Left ventricle myocardium inferior (tissue), 1 donor: ENCODE data around the gene EXTL2. TPM values are rescaled to one million over a fixed set of nuclear protein-coding genes. Genes with fewer than 3 reads are reported as not detected.
"Not testable (repeated sequence)": the region's sequence is repeated elsewhere in the genome, so short reads cannot be mapped to it uniquely, and the experiment has no call there.

ENCODE experiments used
- DNase-seq: peaks from one replicate; pipeline ENCODE4 v3.0.0-alpha.2; 2020
- H3K27ac ChIP-seq: fragments of 200-600 bp; replicated peaks from 2 replicates; pipeline ENCODE4 v1.8.0; 2021
- H3K27me3 ChIP-seq: fragments of 200-600 bp; 2 replicates; pipeline ENCODE4 v1.8.0; 2021; ENCODE audit warnings: low read depth
- H3K36me3 ChIP-seq: fragments of 200-600 bp; 2 replicates; pipeline ENCODE4 v1.8.0; 2021
- H3K4me1 ChIP-seq: fragments of 200-600 bp; 2 replicates; pipeline ENCODE4 v1.8.0; 2021
- H3K4me3 ChIP-seq: fragments of 200-600 bp; 2 replicates; pipeline ENCODE4 v1.8.0; 2021; ENCODE audit warnings: mild to moderate bottlenecking, moderate library complexity
- H3K9me3 ChIP-seq: fragments of 200-600 bp; replicated peaks from 2 replicates; pipeline ENCODE4 v1.8.0; 2021
- intact Hi-C: fragments of 100-400 bp; cut with micrococcal nuclease; formaldehyde crosslinking; loops from one replicate; pipeline ENCODE4 v1.11.0; 2022
- total RNA-seq: library from RNA; stranded (reverse); fragmentation: NEBNext Ultra II Directional; extraction: Animal tissue kit (Norgen Biotek cat#: 25700); gene quantifications from one replicate; pipeline ENCODE4 v1.2.1, GENCODE V29; 2021
- TF ChIP-seq, protein P1 (sequence below): fragments of 200-600 bp; IDR thresholded peaks from 2 replicates; pipeline ENCODE4 v1.8.0; 2021; ENCODE audit warnings: antibody characterized with exemption, mild to moderate bottlenecking, borderline replicate concordance
- donor health status: DM: no; HTN: yes; CAD: no; lungs with severe emphysema.

The EXTL2 gene
- total RNA-seq, 1 donor from 2014 or later, result 10.6 TPM

DNA sequence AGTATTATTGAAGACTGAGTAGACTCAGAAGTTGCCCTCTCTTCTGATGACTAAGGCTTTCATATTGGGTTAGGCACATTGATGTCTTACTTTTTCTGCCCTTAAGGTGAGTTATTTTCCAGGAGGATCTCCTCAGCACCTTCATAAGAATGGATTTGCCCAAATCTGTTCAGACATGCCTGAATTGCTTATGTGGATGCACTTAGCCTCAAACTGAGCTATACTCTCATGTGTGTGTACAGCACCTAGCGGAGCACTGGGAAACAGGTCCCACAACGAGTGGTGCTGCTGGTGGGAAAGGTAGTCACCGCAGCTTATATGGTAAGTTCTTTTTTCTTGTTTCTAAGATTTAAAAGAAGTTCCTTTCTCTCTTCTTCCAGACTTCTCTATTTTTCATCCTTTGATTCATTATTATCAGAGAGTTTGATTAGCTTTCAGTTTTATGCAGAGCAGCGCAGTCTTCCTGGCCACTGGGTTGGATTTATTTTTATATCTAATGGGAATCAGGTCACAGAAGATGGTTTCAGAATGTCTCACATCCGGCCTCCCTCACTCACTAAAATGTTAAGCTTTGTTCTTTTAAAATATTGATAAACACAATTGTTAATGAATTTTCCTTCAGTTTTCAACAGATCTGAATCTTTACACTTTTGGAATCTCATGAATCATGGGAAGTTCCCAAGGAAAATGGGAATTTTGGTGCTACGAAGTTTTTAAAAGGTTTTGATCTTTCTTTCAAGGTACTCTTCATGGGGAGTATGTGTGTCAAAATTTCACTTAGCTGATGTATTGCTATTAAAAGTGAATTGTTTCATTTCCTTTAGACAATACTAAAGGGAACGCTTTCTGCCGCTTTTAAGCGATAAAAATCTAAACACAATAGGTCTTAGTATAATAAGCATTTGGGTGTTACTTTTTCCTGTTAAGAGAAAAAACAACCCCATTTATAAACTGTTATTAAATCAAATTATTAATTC, 58.5 kb downstream of the EXTL2 start:
- Histone ChIP-seq H3K4me3 (peak overlapping the region; percentile 24), H3K4me1 (peaks cover 7% of the 10 kb centered on the region), H3K36me3 (no peaks in the 10 kb centered on the region), H3K27me3 (no peaks in the 10 kb centered on the region), H3K27ac (peak overlapping the region; percentile 63), H3K9me3 (peaks cover 13% of the 10 kb centered on the region)
- intact Hi-C loops, result no loop called here
- DNase-seq, result no peak
- TF ChIP-seq, protein P1, sequence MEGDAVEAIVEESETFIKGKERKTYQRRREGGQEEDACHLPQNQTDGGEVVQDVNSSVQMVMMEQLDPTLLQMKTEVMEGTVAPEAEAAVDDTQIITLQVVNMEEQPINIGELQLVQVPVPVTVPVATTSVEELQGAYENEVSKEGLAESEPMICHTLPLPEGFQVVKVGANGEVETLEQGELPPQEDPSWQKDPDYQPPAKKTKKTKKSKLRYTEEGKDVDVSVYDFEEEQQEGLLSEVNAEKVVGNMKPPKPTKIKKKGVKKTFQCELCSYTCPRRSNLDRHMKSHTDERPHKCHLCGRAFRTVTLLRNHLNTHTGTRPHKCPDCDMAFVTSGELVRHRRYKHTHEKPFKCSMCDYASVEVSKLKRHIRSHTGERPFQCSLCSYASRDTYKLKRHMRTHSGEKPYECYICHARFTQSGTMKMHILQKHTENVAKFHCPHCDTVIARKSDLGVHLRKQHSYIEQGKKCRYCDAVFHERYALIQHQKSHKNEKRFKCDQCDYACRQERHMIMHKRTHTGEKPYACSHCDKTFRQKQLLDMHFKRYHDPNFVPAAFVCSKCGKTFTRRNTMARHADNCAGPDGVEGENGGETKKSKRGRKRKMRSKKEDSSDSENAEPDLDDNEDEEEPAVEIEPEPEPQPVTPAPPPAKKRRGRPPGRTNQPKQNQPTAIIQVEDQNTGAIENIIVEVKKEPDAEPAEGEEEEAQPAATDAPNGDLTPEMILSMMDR, result no peak

DNA sequence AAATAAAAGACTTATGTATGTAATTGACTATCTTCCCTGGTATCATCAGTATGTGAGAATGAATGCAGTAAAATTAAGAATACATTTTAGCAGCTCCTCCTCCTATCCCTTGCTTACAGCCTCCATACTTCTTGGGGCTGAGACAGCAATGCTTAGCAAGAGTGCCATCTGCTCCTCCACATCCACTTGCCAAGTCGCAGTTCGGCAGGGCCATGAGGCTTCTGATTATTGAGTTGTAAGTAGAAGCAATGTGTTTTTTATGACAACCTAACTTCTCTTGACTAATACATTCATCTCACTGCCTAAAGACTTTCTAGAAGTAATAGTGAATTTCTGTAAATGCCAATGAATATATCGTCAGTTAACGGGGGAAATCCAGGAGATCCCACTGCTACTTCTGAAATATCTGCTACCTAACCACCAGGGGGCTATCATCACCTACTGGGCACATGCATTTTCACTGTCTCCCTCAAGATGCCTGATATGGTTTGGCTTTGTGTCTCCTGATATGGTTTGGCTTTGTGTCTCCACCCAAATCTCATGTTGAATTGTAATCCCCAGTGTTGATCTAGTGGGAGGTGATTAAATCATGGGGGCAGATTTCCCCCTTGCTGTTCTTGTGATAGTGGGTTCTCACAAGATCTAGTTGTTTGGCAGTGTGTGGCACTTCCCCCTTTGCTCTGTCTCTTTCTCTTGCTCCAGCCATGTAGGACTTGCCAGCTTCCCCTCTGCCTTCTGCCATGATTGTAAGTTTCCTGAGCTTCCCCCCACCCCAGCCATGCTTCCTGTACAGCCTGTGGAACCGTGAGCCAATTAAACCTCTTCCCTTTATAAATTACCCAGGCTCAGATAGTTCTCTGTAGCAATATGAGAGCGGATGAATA, 59.6 kb downstream of the EXTL2 start:
- H3K27me3 ChIP-seq, result no peaks in the 10 kb centered on the region
- TF ChIP-seq, protein P1, result peak; percentile 46
- peaks cover 7% of the 10 kb centered on the region for H3K4me1 ChIP-seq
- no peak for DNase-seq
- H3K9me3 ChIP-seq, result peaks cover 3% of the 10 kb centered on the region
- no peaks in the 10 kb centered on the region for H3K36me3 ChIP-seq
- H3K4me3 ChIP-seq, result no peak overlapping the region
- H3K27ac ChIP-seq, result peak overlapping the region; percentile 63
- intact Hi-C loops, result no loop called here

DNA sequence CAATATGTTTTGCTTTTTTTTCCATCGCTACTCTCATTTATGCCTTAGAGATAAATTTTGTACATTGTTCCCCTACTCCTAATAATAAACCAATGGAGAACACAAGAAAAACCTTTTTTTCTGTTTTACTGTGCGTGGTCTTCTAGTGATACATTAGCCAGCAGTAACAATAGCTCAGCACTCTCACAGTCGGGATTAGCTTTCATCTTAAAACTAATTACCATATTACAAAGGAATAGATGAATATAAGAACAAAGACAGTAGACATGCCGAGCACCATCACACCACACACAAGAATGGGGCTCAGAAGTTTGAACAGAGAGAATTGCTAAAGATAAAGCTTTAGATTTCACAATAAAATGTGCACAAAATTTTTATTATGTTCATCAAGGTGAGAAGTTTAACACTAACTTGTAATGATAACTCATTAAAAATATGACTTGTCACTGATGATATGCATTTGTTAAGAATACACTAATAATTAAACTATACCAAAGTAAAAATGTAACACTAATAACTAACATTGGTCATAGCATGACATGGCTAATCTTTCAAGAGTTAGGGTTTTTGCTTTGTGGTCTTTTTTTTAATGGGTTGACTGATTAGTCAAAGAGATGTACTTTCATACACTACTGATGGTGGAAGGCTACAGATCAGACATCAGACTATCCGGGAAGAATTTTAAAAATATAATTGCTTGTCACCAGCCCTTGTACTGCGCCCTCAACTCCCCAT, 61.8 kb downstream of the EXTL2 start:
- H3K4me1 ChIP-seq, result peaks cover 7% of the 10 kb centered on the region
- DNase-seq, result no peak
- no peaks in the 10 kb centered on the region for H3K27me3 ChIP-seq
- TF ChIP-seq, protein P1, result no peak
- H3K4me3 ChIP-seq, result no peak overlapping the region
- no peak overlapping the region for H3K27ac ChIP-seq
- no peaks in the 10 kb centered on the region for H3K36me3 ChIP-seq
- peaks cover 15% of the 10 kb centered on the region for H3K9me3 ChIP-seq
- intact Hi-C loops, result no loop called here

DNA sequence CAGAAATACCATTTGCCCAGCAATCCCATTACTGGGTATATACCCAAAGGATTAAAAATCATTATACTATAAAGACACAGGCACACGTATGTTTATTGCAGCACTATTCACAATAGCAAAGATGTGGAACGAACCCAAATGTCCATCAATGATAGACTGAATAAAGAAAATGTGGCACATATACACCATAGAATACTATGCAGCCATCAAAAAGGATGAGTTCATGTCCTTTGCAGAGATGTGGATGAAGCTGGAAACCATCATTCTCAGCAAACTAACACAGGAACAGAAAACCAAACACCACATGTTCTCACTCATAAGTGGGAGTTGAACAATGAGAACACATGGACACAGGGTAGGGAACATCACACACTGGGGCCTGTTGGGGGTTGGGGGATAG, 69.0 kb downstream of the EXTL2 start:
- H3K4me1 ChIP-seq, DNase-seq, H3K27me3 ChIP-seq, H3K27ac ChIP-seq, H3K36me3 ChIP-seq, intact Hi-C loops, H3K4me3 ChIP-seq: not testable (repeated sequence)
- peaks cover 53% of the 10 kb centered on the region for H3K9me3 ChIP-seq

Other genes with a start within 250 kb of the EXTL2 start
- 4.0 TPM for gene VCAM1, start 175.1 kb downstream of the EXTL2 start, total RNA-seq
- 5.7 TPM for gene SLC30A7, start 1.2 kb upstream of the EXTL2 start, total RNA-seq
- gene DPH5, start 130.9 kb upstream of the EXTL2 start, total RNA-seq, result 40.0 TPM